ENCODE data around the gene ZNF2. TPM values are rescaled to one million over a fixed set of nuclear protein-coding genes. Genes with fewer than 3 reads are reported as not detected.
A peak's percentile ranks its signal among the peaks of the same experiment; 100 is the strongest.

ZNF2 gene
- total RNA-seq, 1 donor from 2014 or later, result 5.3 TPM

GRCh38 chr2:95215018-95215612 is 49.5 kb downstream of the ZNF2 start:
- POLR2A ChIA-PET, result no interaction called here
- Mint-ChIP-seq H3K9me3 (peaks cover 63% of the 10 kb centered on the region), H3K4me3 (no peak overlapping the region), H3K27ac (no peak overlapping the region), H3K4me1 (no peaks in the 10 kb centered on the region), H3K27me3 (no peaks in the 10 kb centered on the region), H3K36me3 (ENCODE audit: low read depth) (peaks cover 90% of the 10 kb centered on the region)
- no peak for TF ChIP-seq CTCF (IDR thresholded peaks at IDR 0.05)
- ATAC-seq (ENCODE audit: low read depth) (no peak), DNase-seq (no peak)
- intact Hi-C loops (cut with micrococcal nuclease), result no loop called here
- CTCF ChIA-PET, result no interaction called here

GRCh38 chr2:95220449-95220848 is 54.8 kb downstream of the ZNF2 start:
- no peaks in the 10 kb centered on the region for H3K4me1 Mint-ChIP-seq

GRCh38 chr2:95225658-95226057 is 60.0 kb downstream of the ZNF2 start:
- H3K4me1 Mint-ChIP-seq, result no peaks in the 10 kb centered on the region
- no peak overlapping the region for H3K4me3 Mint-ChIP-seq
- no peaks in the 10 kb centered on the region for H3K27me3 Mint-ChIP-seq
- H3K36me3 Mint-ChIP-seq (ENCODE audit: low read depth), result peaks cover 27% of the 10 kb centered on the region
- no peak for TF ChIP-seq CTCF (IDR thresholded peaks at IDR 0.05)
- DNase-seq, result no peak
- ChIA-PET CTCF (no interaction called here), POLR2A (no interaction called here)
- peaks cover 22% of the 10 kb centered on the region for H3K9me3 Mint-ChIP-seq
- H3K27ac Mint-ChIP-seq, result no peak overlapping the region
- ATAC-seq (ENCODE audit: low read depth), result no peak
- intact Hi-C loops (cut with micrococcal nuclease), result no loop called here

More at GRCh38 chr2:95220449-95220848, 54.8 kb downstream of the ZNF2 start:
- ChIA-PET POLR2A (no interaction called here), CTCF (no interaction called here)
- intact Hi-C loops (cut with micrococcal nuclease), result no loop called here
- H3K4me3 Mint-ChIP-seq, result no peak overlapping the region
- peaks cover 58% of the 10 kb centered on the region for H3K9me3 Mint-ChIP-seq
- DNase-seq (no peak), ATAC-seq (ENCODE audit: low read depth) (no peak)
- peaks cover 68% of the 10 kb centered on the region for H3K36me3 Mint-ChIP-seq (ENCODE audit: low read depth)
- no peak for TF ChIP-seq CTCF (IDR thresholded peaks at IDR 0.05)
- no peaks in the 10 kb centered on the region for H3K27me3 Mint-ChIP-seq
- H3K27ac Mint-ChIP-seq, result no peak overlapping the region

GRCh38 chr2:95231723-95232122 is 66.1 kb downstream of the ZNF2 start:
- intact Hi-C loops (cut with micrococcal nuclease), result no loop called here
- H3K9me3 Mint-ChIP-seq, result peaks cover 12% of the 10 kb centered on the region
- TF ChIP-seq CTCF (IDR thresholded peaks at IDR 0.05), result no peak
- CTCF ChIA-PET, result no interaction called here
- DNase-seq (no peak), ATAC-seq (ENCODE audit: low read depth) (peak; percentile 45)
- POLR2A ChIA-PET, result no interaction called here
- no peak overlapping the region for H3K4me3 Mint-ChIP-seq
- no peaks in the 10 kb centered on the region for H3K4me1 Mint-ChIP-seq
- H3K27ac Mint-ChIP-seq, result no peak overlapping the region
- no peaks in the 10 kb centered on the region for H3K36me3 Mint-ChIP-seq (ENCODE audit: low read depth)
- H3K27me3 Mint-ChIP-seq, result no peaks in the 10 kb centered on the region

- ChIA-PET CTCF (no interaction called here), POLR2A (no interaction called here)
- no peak for ATAC-seq (ENCODE audit: low read depth)
- Mint-ChIP-seq H3K4me1 (no peaks in the 10 kb centered on the region), H3K27me3 (no peaks in the 10 kb centered on the region), H3K27ac (no peak overlapping the region), H3K4me3 (no peak overlapping the region), H3K9me3 (peaks cover 12% of the 10 kb centered on the region), H3K36me3 (ENCODE audit: low read depth) (no peaks in the 10 kb centered on the region)
- intact Hi-C loops (cut with micrococcal nuclease), result no loop called here
- no peak for DNase-seq
- TF ChIP-seq CTCF (IDR thresholded peaks at IDR 0.05), result no peak
Observed at GRCh38 chr2:95232232-95232631, 66.6 kb downstream of the ZNF2 start.

Other genes starting within 250 kb of the ZNF2 start
- gene MAL, start 140.1 kb upstream of the ZNF2 start, total RNA-seq, result not detected in 2 replicates
- 44.4 and 44.9 TPM in 2 replicates for gene MRPS5, start 44.0 kb upstream of the ZNF2 start, total RNA-seq
- 19.0 and 24.7 TPM in 2 replicates for gene ZNF514, start 6.0 kb upstream of the ZNF2 start, total RNA-seq
- 4.0 and 4.3 TPM in 2 replicates for gene ZNF892, start 41.7 kb downstream of the ZNF2 start, total RNA-seq
- 0.12 and 0.93 TPM in 2 replicates for gene PROM2, start 108.6 kb downstream of the ZNF2 start, total RNA-seq
- not detected in 2 replicates for gene KCNIP3, start 131.5 kb downstream of the ZNF2 start, total RNA-seq
- 16.8 and 23.4 TPM in 2 replicates for gene FAHD2A, start 236.9 kb downstream of the ZNF2 start, total RNA-seq